Ectodermal cell (in vitro differentiated cells): ENCODE measurements around the gene DNAJC30.

Source experiments
- H3K27ac ChIP-seq: 2 replicates; pipeline ENCODE4 v1.7.0; 2013; ENCODE audit warnings: mild to moderate bottlenecking, low read depth, low read length; ENCODE audit not compliant: insufficient read depth, poor library complexity, severe bottlenecking
- H3K27me3 ChIP-seq: 2 replicates; pipeline ENCODE4 v1.7.0; 2013; ENCODE audit warnings: mild to moderate bottlenecking, low read length; ENCODE audit not compliant: insufficient read depth, control insufficient read depth, poor library complexity, severe bottlenecking
- H3K36me3 ChIP-seq: one replicate; pipeline ENCODE4 v1.7.0; 2013; ENCODE audit warnings: low read length; ENCODE audit not compliant: control insufficient read depth, insufficient read depth
- H3K4me1 ChIP-seq: one replicate; pipeline ENCODE4 v1.7.0; 2013; ENCODE audit warnings: low read length; ENCODE audit not compliant: control insufficient read depth, insufficient read depth
- H3K4me3 ChIP-seq: 2 replicates; pipeline ENCODE4 v1.7.0; 2013; ENCODE audit warnings: low read depth, low read length, control low read depth; ENCODE audit not compliant: insufficient read depth
- H3K9me3 ChIP-seq: 2 replicates; pipeline ENCODE4 v1.7.0; 2013; ENCODE audit warnings: mild to moderate bottlenecking, low read length, moderate library complexity; ENCODE audit not compliant: control insufficient read depth
- WGBS, 2 experiments: methylation state at CpG; one replicate each; pipeline ENCODE4 v1.1.7; 2013; ENCODE audit warnings: missing lambda C conversion rate in 2 of 2; 5-methylcytosine and 5-hydroxymethylcytosine counted together

The DNAJC30 gene

DNA sequence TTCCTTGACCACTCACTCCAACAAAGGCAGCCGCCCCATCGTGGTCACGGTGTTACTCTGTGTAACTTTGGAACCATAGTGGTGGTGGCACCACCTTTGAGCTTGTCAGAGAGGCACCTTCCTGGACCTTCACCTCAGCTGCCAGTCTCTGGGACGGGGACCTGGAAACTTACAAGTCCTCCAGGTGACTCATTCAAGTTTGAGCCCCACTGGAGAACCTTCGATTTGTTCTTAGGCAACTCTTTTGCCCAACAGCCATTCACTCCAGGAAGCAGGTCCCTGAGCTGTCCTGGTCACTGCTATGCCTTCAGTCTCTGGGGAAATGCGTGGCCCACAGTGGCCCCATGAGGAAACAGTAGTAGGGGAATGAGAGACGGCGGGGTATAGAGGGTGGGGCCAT lies 19.0 kb upstream of the DNAJC30 start:
- H3K4me1 ChIP-seq = peaks cover 6% of the 10 kb centered on the region
- H3K27ac ChIP-seq = no peak overlapping the region
- no peak overlapping the region for H3K4me3 ChIP-seq
- 91 to 95% methylated on average over 8 of the region's 8 CpGs for WGBS, 2 experiments
- H3K27me3 ChIP-seq = no peaks in the 10 kb centered on the region
- no peaks in the 10 kb centered on the region for H3K9me3 ChIP-seq
- peaks cover 6% of the 10 kb centered on the region for H3K36me3 ChIP-seq

DNA sequence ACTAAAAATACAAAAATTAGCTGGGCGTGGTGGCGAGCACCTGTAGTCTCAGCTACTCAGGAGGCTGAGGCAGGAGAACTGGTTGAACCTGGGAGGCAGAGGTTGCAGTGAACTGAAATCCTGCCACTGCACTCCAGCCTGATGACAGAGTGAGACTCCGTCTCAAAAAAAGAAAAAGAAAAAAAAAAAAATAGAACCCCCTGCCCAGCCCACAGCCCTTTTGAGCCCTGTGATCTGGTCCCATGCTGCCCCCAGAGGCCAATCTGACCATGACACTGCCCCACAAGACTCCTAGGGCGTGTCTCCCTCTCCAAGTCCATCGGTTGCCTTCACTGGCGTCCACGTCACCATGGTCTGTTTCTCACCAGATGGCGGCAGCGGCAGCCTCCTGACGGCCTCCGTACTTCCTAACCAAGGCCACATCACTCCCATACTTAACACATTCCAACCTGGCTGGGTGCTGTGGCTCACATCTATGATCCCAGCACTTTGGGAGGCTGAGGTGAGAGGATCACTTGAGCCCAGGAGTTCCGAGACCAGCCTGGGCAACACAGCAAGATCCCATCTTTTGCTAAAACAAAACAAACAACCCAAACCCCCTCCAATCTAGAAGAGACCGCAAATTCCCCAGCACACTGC lies 18.2 kb upstream of the DNAJC30 start:
- Histone ChIP-seq H3K9me3 (no peaks in the 10 kb centered on the region), H3K27ac (no peak overlapping the region), H3K36me3 (peaks cover 11% of the 10 kb centered on the region), H3K4me1 (peaks cover 6% of the 10 kb centered on the region), H3K4me3 (no peak overlapping the region), H3K27me3 (no peaks in the 10 kb centered on the region)
- 68 to 72% methylated on average over 13 of the region's 13 CpGs for WGBS, 2 experiments

DNA sequence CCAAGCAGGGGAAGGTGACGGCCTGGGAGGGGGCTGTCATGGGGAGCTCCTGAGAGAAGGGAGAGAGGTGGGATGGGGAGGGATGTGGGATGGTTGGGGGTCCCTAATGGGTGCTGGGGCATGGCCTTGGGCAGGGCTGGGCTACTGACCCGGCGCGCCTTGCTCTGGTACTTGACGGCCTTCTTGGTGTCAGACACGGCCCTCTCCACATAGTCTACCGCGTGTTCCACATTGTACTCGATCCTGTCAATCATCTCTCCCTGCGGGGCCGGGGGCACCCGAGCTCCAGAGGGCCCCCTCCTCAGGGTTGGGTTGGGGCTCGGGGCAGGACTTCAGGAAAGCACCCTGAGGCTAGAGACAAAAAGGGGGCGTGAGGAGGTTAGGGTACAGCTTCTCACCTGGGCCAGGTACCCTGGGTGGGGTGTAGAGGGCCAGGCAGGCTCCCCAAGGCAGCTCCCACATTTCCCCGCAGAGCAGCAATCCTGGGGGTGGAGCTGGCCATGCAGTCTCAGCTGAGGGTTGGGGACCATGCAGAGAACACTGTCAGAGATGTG lies 17.4 kb upstream of the DNAJC30 start:
- WGBS, 2 experiments = 94 to 95% methylated on average over 15 of the region's 15 CpGs
- Histone ChIP-seq H3K36me3 (peaks cover 17% of the 10 kb centered on the region), H3K4me1 (peaks cover 6% of the 10 kb centered on the region), H3K27ac (no peak overlapping the region), H3K4me3 (no peak overlapping the region), H3K9me3 (no peaks in the 10 kb centered on the region), H3K27me3 (no peaks in the 10 kb centered on the region)

DNA sequence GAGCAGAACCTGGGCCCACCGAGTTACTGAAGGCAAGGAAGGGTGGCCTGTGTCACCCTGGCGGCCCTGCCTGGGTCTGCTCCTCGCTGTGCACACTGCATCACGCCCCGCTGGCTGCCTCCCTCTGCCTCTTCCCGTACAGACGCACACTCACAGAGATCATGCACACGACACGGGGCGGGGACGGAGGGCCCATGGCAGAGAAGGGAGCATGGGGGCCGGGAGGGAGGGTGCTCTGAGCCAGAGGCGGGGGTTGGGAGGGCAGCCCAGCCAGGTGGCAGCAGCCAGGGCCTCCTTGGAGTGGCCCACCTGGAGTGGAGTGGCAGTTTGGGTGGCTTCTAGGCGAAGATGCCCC lies 16.8 kb upstream of the DNAJC30 start:
- Histone ChIP-seq H3K36me3 (peaks cover 17% of the 10 kb centered on the region), H3K27ac (no peak overlapping the region), H3K4me3 (no peak overlapping the region), H3K9me3 (no peaks in the 10 kb centered on the region), H3K27me3 (no peaks in the 10 kb centered on the region), H3K4me1 (peaks cover 6% of the 10 kb centered on the region)
- WGBS, 2 experiments = 93 to 96% methylated on average over 14 of the region's 14 CpGs

DNA sequence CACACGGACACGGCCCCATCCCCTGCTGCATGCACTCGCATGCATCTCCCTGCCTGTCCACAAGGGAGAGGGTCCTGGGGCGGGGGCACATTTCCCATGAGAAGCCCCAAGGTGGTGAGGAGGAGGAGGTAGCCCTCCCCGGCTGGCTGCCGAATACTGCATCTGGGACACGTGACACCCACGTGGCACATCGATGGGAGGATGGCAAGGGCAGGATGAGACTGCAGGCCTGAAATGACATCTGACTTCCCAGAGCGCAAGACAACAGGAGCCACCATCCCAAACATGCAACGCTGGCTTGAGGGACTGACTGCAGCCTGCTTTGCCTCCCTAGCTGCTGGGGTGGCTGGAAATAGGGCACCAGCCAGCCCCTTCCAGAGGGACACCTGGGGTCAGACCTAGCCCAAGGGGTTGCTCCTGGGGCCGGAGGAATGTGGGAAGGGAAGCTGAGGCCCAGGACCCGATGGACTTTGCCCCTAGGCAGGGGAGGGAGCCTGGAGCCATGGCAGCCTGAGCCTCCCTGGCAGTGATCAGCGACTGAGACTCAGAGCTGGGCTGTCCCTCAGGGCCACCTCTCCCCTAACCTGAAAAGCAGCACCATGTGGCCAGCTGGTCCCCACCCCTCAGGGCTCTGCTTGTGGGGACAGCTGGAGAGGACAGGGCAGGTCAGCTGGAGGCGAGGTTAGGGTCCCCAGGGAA lies 16.3 kb upstream of the DNAJC30 start:
- peaks cover 17% of the 10 kb centered on the region for H3K36me3 ChIP-seq
- no peaks in the 10 kb centered on the region for H3K9me3 ChIP-seq
- H3K4me3 ChIP-seq = no peak overlapping the region
- WGBS, 2 experiments = 89 to 91% methylated on average over 15 of the region's 15 CpGs
- H3K27me3 ChIP-seq = no peaks in the 10 kb centered on the region
- H3K27ac ChIP-seq = no peak overlapping the region
- peaks cover 6% of the 10 kb centered on the region for H3K4me1 ChIP-seq

DNA sequence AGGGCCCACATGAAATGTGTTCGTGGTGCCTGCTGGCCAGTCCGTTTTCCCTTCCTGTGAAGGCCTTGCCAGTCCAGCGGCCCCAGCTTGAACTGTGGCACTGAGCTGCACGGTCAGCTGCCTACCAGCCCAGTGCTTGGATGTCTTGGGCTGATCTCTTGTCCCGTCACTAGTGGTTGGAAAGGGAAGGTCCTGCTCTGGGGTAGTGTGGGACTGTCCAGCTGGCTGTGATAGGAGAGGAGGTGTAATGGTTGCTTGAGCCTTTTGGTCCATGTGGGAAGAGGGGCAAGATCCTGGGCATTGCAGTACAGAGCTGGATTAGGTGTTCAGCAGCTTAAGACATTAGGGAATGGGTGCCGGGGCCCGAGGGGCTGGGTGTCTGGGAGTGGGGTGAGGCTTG lies 15.2 kb upstream of the DNAJC30 start:
- Histone ChIP-seq H3K27ac (no peak overlapping the region), H3K9me3 (no peaks in the 10 kb centered on the region), H3K36me3 (peaks cover 27% of the 10 kb centered on the region), H3K4me1 (peaks cover 5% of the 10 kb centered on the region), H3K27me3 (no peaks in the 10 kb centered on the region), H3K4me3 (no peak overlapping the region)
- WGBS, 2 experiments = 93 to 95% methylated on average over 7 of the region's 7 CpGs

DNA sequence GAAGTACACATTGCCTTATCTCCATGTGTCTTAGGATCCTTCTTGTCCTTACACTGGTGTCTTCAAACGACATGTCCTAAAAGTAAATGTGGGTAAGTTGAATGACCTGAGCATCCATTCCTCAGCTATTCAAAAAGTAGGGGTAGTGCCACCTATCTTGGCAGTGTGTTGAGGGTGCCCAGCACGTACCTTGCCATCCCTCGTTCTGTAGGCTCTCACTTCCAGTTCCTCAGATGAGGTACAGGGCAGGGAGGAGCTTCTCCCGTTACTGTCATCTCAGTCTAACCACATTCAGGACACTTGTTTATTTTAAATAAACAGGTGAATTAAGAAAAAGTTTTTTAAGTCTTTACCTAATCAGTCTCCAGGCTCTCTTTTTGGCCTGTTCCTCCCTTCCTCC lies 13.1 kb upstream of the DNAJC30 start:
- Histone ChIP-seq H3K36me3 (peaks cover 42% of the 10 kb centered on the region), H3K4me3 (no peak overlapping the region), H3K27me3 (no peaks in the 10 kb centered on the region), H3K27ac (no peak overlapping the region), H3K9me3 (no peaks in the 10 kb centered on the region), H3K4me1 (no peaks in the 10 kb centered on the region)
- 94 to 98% methylated on average over 3 to 4 of the region's 4 CpGs for WGBS, 2 experiments

DNA sequence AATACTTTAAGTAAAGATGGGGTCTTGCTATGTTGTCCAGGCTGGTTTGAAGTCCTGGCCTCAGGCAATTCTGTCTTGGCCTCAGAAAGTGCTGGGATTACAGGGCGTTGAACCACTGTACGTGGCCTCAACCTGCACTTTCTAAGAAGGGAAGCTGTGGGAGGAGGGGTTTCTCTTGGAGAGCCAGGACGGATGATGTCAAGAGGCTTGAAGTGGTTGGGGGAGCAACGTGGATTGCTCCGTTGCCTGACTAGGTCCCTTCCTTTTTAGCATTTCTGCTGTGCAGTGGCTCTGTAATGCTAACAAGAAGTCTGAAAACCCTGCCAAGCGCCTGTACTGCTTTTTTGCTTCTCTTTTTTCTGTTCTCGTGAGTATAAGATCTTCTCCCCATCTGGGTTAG lies 7.4 kb upstream of the DNAJC30 start:
- Histone ChIP-seq H3K4me1 (no peaks in the 10 kb centered on the region), H3K27me3 (no peaks in the 10 kb centered on the region), H3K9me3 (no peaks in the 10 kb centered on the region), H3K36me3 (peaks cover 39% of the 10 kb centered on the region), H3K4me3 (no peak overlapping the region), H3K27ac (no peak overlapping the region)
- WGBS, 2 experiments = 92 to 94% methylated on average over 7 of the region's 7 CpGs

DNA sequence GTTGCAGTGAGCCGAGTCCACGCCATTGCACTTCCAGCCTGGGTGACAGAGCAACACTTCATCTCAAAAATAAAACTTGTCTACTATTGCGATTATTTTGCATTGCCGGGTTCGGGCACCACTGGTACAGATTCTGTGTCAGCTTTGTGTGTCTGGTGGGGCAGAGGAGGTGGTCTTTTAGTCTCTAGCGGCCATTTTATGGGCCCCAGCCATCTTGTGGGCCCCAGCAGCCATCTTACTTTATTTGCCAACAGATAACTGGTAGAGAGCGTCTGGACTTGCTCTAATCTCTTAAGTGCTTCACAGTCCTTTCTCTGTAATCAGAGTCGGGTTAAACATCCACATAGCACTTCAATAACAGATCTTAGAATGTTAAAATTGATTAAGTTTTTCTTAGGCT lies 5.0 kb upstream of the DNAJC30 start:
- Histone ChIP-seq H3K27me3 (no peaks in the 10 kb centered on the region), H3K9me3 (no peaks in the 10 kb centered on the region), H3K36me3 (peaks cover 28% of the 10 kb centered on the region), H3K27ac (no peak overlapping the region), H3K4me1 (no peaks in the 10 kb centered on the region), H3K4me3 (no peak overlapping the region)
- 92 to 96% methylated on average over 7 of the region's 8 CpGs for WGBS, 2 experiments

DNA sequence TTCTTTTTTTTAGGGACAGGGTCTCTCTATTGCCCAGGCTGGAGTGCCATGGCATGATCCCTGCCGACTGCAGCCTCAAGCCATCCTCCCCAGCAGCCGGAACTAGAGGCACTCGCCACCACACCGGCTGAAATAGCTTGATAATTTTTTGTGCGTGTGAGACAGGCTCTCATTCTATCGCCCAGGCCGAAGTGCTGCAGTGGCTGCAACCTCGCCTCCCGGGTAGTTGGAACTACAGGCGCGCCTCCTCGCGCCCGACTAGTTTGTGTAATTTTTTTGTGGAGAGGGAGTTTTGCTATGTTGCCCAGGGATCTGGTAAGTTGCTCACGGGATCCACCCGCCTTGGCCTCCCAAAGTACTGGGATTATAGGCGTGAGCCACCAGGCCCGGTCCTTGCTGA lies 2.1 kb upstream of the DNAJC30 start:
- peaks cover 9% of the 10 kb centered on the region for H3K36me3 ChIP-seq
- peaks cover 10% of the 10 kb centered on the region for H3K4me1 ChIP-seq
- WGBS, 2 experiments = 95% methylated on average over 18 of the region's 18 CpGs
- no peaks in the 10 kb centered on the region for H3K9me3 ChIP-seq
- H3K27me3 ChIP-seq = no peaks in the 10 kb centered on the region
- no peak overlapping the region for H3K4me3 ChIP-seq
- no peak overlapping the region for H3K27ac ChIP-seq
